ENCODE data around the gene GARIN3. TPM values are rescaled to one million over a fixed set of nuclear protein-coding genes. Genes with fewer than 3 reads are reported as not detected.

Gene GARIN3
- total RNA-seq, 1 experiment from 2014 or later, result not detected

DNA sequence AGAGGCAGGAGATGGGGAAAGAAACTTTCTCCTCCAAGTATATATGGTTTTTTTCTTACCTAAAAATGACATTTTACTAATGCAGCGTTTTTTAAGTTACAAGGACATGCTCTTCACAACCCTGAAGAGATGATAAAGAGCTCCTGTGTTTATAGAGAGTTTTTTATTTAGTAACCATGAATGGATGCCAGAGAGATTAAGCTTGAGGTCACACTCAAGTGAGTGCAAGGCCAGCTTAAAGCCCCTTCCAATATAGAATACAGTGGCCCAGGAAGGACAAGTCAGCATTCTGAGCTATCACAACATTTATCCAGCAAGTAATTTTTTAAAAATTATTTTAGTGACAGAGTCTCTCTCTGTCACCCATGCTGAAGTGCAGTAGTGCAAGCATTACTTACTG is 50.6 kb downstream of the GARIN3 start:
- no CpG with 5 or more reads among the region's 1 CpG for WGBS (ENCODE audit: extremely low coverage, insufficient read length, low lambda C conversion rate)

More for the DNA sequence above, 50.6 kb downstream of the GARIN3 start:
- no peaks in the 10 kb centered on the region for H3K79me2 ChIP-seq (ENCODE audit: insufficient read depth, low read length)
- H3K27ac Mint-ChIP-seq, result no peak overlapping the region
- no peak overlapping the region for H3K14ac ChIP-seq (ENCODE audit: insufficient read depth, low read length)
- H3K4me1 ChIP-seq (ENCODE audit: insufficient read depth, low read length), result no peaks in the 10 kb centered on the region
- no peak overlapping the region for H3K9ac ChIP-seq (ENCODE audit: extremely low read depth, insufficient read length, low read length)
- no peak overlapping the region for H2AFZ ChIP-seq (ENCODE audit: low read length)
- H3K23ac ChIP-seq (ENCODE audit: insufficient read length, low read depth, low read length), result no peak overlapping the region
- H3K36me3 Mint-ChIP-seq (ENCODE audit: insufficient read depth in 1 of 3, low read depth in 3 of 3), result no peaks in the 10 kb centered on the region
- no peak overlapping the region for H2BK120ac ChIP-seq (ENCODE audit: low read depth, low read length, poor library complexity, severe bottlenecking)
- DNase-seq, result no peak
- TF ChIP-seq, protein P1, sequence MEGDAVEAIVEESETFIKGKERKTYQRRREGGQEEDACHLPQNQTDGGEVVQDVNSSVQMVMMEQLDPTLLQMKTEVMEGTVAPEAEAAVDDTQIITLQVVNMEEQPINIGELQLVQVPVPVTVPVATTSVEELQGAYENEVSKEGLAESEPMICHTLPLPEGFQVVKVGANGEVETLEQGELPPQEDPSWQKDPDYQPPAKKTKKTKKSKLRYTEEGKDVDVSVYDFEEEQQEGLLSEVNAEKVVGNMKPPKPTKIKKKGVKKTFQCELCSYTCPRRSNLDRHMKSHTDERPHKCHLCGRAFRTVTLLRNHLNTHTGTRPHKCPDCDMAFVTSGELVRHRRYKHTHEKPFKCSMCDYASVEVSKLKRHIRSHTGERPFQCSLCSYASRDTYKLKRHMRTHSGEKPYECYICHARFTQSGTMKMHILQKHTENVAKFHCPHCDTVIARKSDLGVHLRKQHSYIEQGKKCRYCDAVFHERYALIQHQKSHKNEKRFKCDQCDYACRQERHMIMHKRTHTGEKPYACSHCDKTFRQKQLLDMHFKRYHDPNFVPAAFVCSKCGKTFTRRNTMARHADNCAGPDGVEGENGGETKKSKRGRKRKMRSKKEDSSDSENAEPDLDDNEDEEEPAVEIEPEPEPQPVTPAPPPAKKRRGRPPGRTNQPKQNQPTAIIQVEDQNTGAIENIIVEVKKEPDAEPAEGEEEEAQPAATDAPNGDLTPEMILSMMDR (conservative IDR thresholded peaks at IDR 0.05), result no peak
- no peak overlapping the region for H4K5ac ChIP-seq (ENCODE audit: insufficient read length, low read depth, low read length)
- H3K9me3 ChIP-seq (ENCODE audit: control insufficient read depth, low read depth, low read length), result no peaks in the 10 kb centered on the region
- H2AK5ac ChIP-seq (ENCODE audit: insufficient read length, low read length), result no peak overlapping the region
- no peaks in the 10 kb centered on the region for H3K27me3 ChIP-seq (ENCODE audit: insufficient read depth, low read length)
- H4K20me1 ChIP-seq (ENCODE audit: control insufficient read depth, insufficient read depth, insufficient read length), result no peaks in the 10 kb centered on the region
- H3T11ph ChIP-seq (ENCODE audit: low read length), result no peak overlapping the region
- H2BK5ac ChIP-seq (ENCODE audit: insufficient read length, low read length), result no peak overlapping the region
- no peak overlapping the region for H3K18ac ChIP-seq (ENCODE audit: insufficient read length, low read depth, low read length)
- no peak overlapping the region for H4K91ac ChIP-seq (ENCODE audit: insufficient read length, low read depth, low read length)
- no peaks in the 10 kb centered on the region for H3K23me2 ChIP-seq (ENCODE audit: insufficient read length, low read depth, low read length, poor library complexity, severe bottlenecking)
- H2BK15ac ChIP-seq (ENCODE audit: low read depth, low read length), result no peak overlapping the region
- no peak overlapping the region for H3K56ac ChIP-seq (ENCODE audit: insufficient read length, low read depth, low read length)
- no peaks in the 10 kb centered on the region for H3K79me1 ChIP-seq (ENCODE audit: insufficient read depth, low read depth, low read length, poor library complexity, severe bottlenecking)
- no peaks in the 10 kb centered on the region for H3K27me3 Mint-ChIP-seq (ENCODE audit: low read depth)
- H2BK12ac ChIP-seq (ENCODE audit: insufficient read length, low read depth, low read length), result no peak overlapping the region
- H3K4me3 Mint-ChIP-seq, result no peak overlapping the region
- H3K4me1 Mint-ChIP-seq, result peaks cover 8% of the 10 kb centered on the region in 2 experiments; a peak in 3 of 4 replicates
- H3K4me2 ChIP-seq (ENCODE audit: insufficient read depth, insufficient read length, low read length), result no peak overlapping the region
- no peak overlapping the region for H3K27ac ChIP-seq (ENCODE audit: insufficient read length, low read depth, low read length)
- no peak overlapping the region for H3K4ac ChIP-seq (ENCODE audit: low read depth, low read length)
- no peaks in the 10 kb centered on the region for H3K9me3 Mint-ChIP-seq
- H2BK20ac ChIP-seq (ENCODE audit: low read depth, low read length, poor library complexity, severe bottlenecking), result no peak overlapping the region
- no peak overlapping the region for H4K8ac ChIP-seq (replicated peaks; ENCODE audit: insufficient read length, low read depth, low read length)

All from H9 (cell line).